WTC11 (cell line): ENCODE data around the gene COL16A1. TPM values are rescaled to one million over a fixed set of nuclear protein-coding genes. Genes with fewer than 3 reads are reported as not detected.

ENCODE experiments used
- ATAC-seq: fragments of 200-7000 bp; cut with Tn5 transposase; 2 replicates; pipeline ENCODE4 v1.10.0; 2021; ENCODE audit warnings: mild to moderate bottlenecking, moderate library complexity
- CTCF ChIA-PET: fragments of 300-600 bp; sonication (Branson Sonifier 250); formaldehyde crosslinking; loops from one replicate; lab custom pipeline; 2021; ENCODE audit warnings: antibody characterized with exemption; lab: Charles Lee
- POLR2A ChIA-PET: fragments of 350-600 bp; sonication (Branson Sonifier 250); formaldehyde crosslinking; loops from one replicate; lab custom pipeline; 2021; ENCODE audit warnings: antibody characterized with exemption; lab: Charles Lee
- DNase-seq: peaks from one replicate; pipeline ENCODE4 v3.0.0; 2021; ENCODE audit warnings: low spot score
- H3K27ac Mint-ChIP-seq: 2 replicates; pipeline ENCODE4 v1.8.0; 2021; ENCODE audit warnings: mixed read lengths
- H3K27me3 Mint-ChIP-seq: 2 replicates; pipeline ENCODE4 v1.8.0; 2021; ENCODE audit warnings: low read depth, mild to moderate bottlenecking, moderate library complexity, mixed read lengths
- H3K36me3 Mint-ChIP-seq: 2 replicates; pipeline ENCODE4 v1.8.0; 2021; ENCODE audit warnings: mixed read lengths
- H3K4me1 Mint-ChIP-seq: 2 replicates; pipeline ENCODE4 v1.8.0; 2022; ENCODE audit warnings: mixed read lengths
- H3K4me3 Mint-ChIP-seq: 2 replicates; pipeline ENCODE4 v1.8.0; 2021; ENCODE audit warnings: mild to moderate bottlenecking, moderate library complexity, mixed read lengths
- H3K9me3 Mint-ChIP-seq: 2 replicates; pipeline ENCODE4 v1.8.0; 2021; ENCODE audit warnings: mixed read lengths
- E2F4 ChIP-seq: sonication (generic); formaldehyde crosslinking; IDR thresholded peaks from 2 replicates; pipeline ENCODE4 v1.8.1; 2022; ENCODE audit warnings: low read depth, mild to moderate bottlenecking, moderate library complexity, missing genetic modification reagents, borderline replicate concordance
- ESRRA ChIP-seq: sonication (generic); formaldehyde crosslinking; IDR thresholded peaks from 2 replicates; pipeline ENCODE4 v1.8.1; 2022; ENCODE audit warnings: mild to moderate bottlenecking, missing genetic modification reagents, borderline replicate concordance
- ETV6 ChIP-seq: sonication (generic); formaldehyde crosslinking; IDR thresholded peaks from 2 replicates; pipeline ENCODE4 v1.8.1; 2022; ENCODE audit warnings: mild to moderate bottlenecking, missing genetic modification reagents
- FOXK1 ChIP-seq: sonication (generic); formaldehyde crosslinking; IDR thresholded peaks from 2 replicates; pipeline ENCODE4 v1.8.0; 2022; ENCODE audit warnings: mild to moderate bottlenecking, moderate library complexity, missing genetic modification reagents
- JAZF1 ChIP-seq: fragments of 250-450 bp; sonication (Bioruptor Pico); IDR thresholded peaks from 2 replicates; pipeline ENCODE4 v1.9.0; 2021; ENCODE audit warnings: moderate library complexity, mild to moderate bottlenecking, inconsistent platforms
- KAT7 ChIP-seq: sonication (generic); formaldehyde crosslinking; IDR thresholded peaks from 2 replicates; pipeline ENCODE4 v1.8.1; 2023; ENCODE audit warnings: missing genetic modification reagents, mild to moderate bottlenecking, borderline replicate concordance
- MYBL2 ChIP-seq: sonication (generic); formaldehyde crosslinking; IDR thresholded peaks from 2 replicates; pipeline ENCODE4 v1.8.1; 2023; ENCODE audit warnings: mild to moderate bottlenecking, moderate library complexity, missing genetic modification reagents
- NR1H2 ChIP-seq: sonication (generic); formaldehyde crosslinking; IDR thresholded peaks from 2 replicates; pipeline ENCODE4 v1.9.0; 2021; ENCODE audit warnings: mild to moderate bottlenecking, moderate library complexity, missing genetic modification reagents
- NR2C2 ChIP-seq: sonication (generic); formaldehyde crosslinking; IDR thresholded peaks from 2 replicates; pipeline ENCODE4 v1.8.0; 2022; ENCODE audit warnings: mild to moderate bottlenecking, missing genetic modification reagents
- OVOL2 ChIP-seq: fragments of 250-450 bp; sonication (Bioruptor Pico); IDR thresholded peaks from 2 replicates; pipeline ENCODE4 v1.9.0; 2021; ENCODE audit warnings: mild to moderate bottlenecking, borderline replicate concordance
- PREB ChIP-seq: sonication (generic); formaldehyde crosslinking; IDR thresholded peaks from 2 replicates; pipeline ENCODE4 v1.8.1; 2022; ENCODE audit warnings: mild to moderate bottlenecking, missing genetic modification reagents, moderate library complexity, borderline replicate concordance
- RORB ChIP-seq: fragments of 250-450 bp; sonication (Bioruptor Pico); IDR thresholded peaks from 2 replicates; pipeline ENCODE4 v1.9.0; 2021; ENCODE audit warnings: mild to moderate bottlenecking
- SP1 ChIP-seq: sonication (generic); formaldehyde crosslinking; conservative IDR thresholded peaks from 2 replicates; pipeline ENCODE4 v1.8.1; 2022; ENCODE audit warnings: missing genetic modification reagents
- TP53 ChIP-seq: sonication (generic); formaldehyde crosslinking; IDR thresholded peaks from 2 replicates; pipeline ENCODE4 v1.8.1; 2023; ENCODE audit warnings: mild to moderate bottlenecking, missing genetic modification reagents
- ZNF121 ChIP-seq: sonication (generic); formaldehyde crosslinking; IDR thresholded peaks from 2 replicates; pipeline ENCODE4 v1.8.0; 2023; ENCODE audit warnings: missing genetic modification reagents
- ZNF138 ChIP-seq: sonication (generic); formaldehyde crosslinking; conservative IDR thresholded peaks from 2 replicates; pipeline ENCODE4 v1.8.1; 2022; ENCODE audit warnings: mild to moderate bottlenecking, moderate library complexity, missing genetic modification reagents
- ZNF396 ChIP-seq: fragments of 250-450 bp; sonication (Bioruptor Pico); IDR thresholded peaks from 2 replicates; pipeline ENCODE4 v1.8.0; 2021; ENCODE audit warnings: mild to moderate bottlenecking, moderate library complexity, borderline replicate concordance
- ZNF512 ChIP-seq: sonication (generic); formaldehyde crosslinking; IDR thresholded peaks from 2 replicates; pipeline ENCODE4 v1.8.1; 2022; ENCODE audit warnings: missing genetic modification reagents, borderline replicate concordance
- ZSCAN18 ChIP-seq: fragments of 250-450 bp; sonication (Bioruptor Pico); IDR thresholded peaks from 2 replicates; pipeline ENCODE4 v2.1.2; 2022; ENCODE audit warnings: mild to moderate bottlenecking, moderate library complexity
- total RNA-seq: library from RNA; stranded (reverse); gene quantifications from 3 replicates; pipeline ENCODE4 v1.2.3, GENCODE V29; 2021
- TF ChIP-seq, protein P1 (sequence below): fragments of 250-450 bp; sonication (Bioruptor Pico); conservative IDR thresholded peaks from 2 replicates; pipeline ENCODE4 v1.9.0; 2021; ENCODE audit warnings: mild to moderate bottlenecking
- TF ChIP-seq, protein P2 (sequence below): sonication (generic); formaldehyde crosslinking; IDR thresholded peaks from 2 replicates; pipeline ENCODE4 v1.8.1; 2022; ENCODE audit warnings: mild to moderate bottlenecking, moderate library complexity, missing genetic modification reagents
- TF ChIP-seq, protein P3 (sequence below): sonication (generic); formaldehyde crosslinking; IDR thresholded peaks from 2 replicates; pipeline ENCODE4 v1.8.1; 2023; ENCODE audit warnings: mild to moderate bottlenecking, missing genetic modification reagents
- TF ChIP-seq, protein P4 (sequence below): sonication (generic); formaldehyde crosslinking; IDR thresholded peaks from 2 replicates; pipeline ENCODE4 v1.8.0; 2022; ENCODE audit warnings: mild to moderate bottlenecking, missing genetic modification reagents
- TF ChIP-seq, protein P5 (sequence below): sonication (generic); formaldehyde crosslinking; IDR thresholded peaks from 2 replicates; pipeline ENCODE4 v1.8.1; 2023; ENCODE audit warnings: mild to moderate bottlenecking, missing genetic modification reagents, moderate library complexity

The COL16A1 gene
- total RNA-seq, 1 experiment from 2014 or later: 8.8 TPM

DNA sequence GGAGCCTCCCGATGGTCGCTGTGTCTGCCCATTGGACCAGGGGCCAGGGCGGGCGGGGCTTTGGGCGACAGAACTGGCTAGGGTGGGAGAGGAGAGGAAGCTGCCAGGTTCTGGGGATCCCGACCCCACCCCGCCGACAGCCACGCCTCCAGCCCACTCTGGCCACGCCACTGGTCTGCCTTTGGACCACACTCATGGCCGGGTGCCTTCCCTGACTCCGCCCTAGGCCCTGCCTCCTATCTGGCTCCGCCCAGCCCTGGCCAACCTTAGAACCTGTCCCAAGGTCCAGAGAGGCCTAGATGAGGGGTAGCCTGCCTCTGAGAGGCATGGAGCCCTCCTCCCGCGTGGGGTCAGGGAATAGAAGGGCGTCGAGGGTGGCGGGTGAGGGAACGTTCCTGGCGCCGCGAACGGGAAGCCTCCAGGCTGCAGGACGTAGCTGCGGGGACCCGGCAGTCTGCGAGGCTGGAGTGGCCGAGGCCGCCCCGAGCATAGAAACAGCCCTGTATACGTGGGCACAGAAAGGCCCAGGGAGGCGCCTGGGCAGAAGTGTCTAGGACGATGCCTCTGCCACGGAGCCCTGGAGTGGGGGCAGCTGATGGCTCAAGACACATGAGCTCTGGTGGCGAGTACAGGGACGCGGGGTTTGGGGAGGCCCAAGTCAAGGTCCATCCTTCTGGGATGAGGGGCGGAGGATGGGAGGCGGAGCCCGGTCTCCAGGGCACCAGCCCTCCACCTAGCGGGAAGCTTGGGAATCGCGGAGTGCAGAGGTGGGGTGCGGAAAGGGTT is 11.5 kb upstream of the COL16A1 start:
- Mint-ChIP-seq H3K27me3 (peaks cover 4% of the 10 kb centered on the region), H3K4me3 (peak overlapping the region; percentile 92), H3K27ac (peak overlapping the region; percentile 98), H3K36me3 (no peaks in the 10 kb centered on the region), H3K9me3 (no peaks in the 10 kb centered on the region), H3K4me1 (peaks cover 22% of the 10 kb centered on the region)
- POLR2A ChIA-PET: interaction anchor here (1.2 to 2.5 kb wide), 5 partner anchors 11 to 74 kb away, joined by 4 to 15 read pairs (median 7); partner anchors contain the start of gene COL16A1
- DNase-seq (peak; percentile 99), ATAC-seq (peak; percentile 92)
- CTCF ChIA-PET: interaction anchor here (0.5 to 8.9 kb wide), 59 partner anchors 8 to 730 kb away, joined by 3 to 196 read pairs (median 4); partner anchors contain the start of genes ADGRB2, COL16A1, HCRTR1 and PEF1
- TF ChIP-seq RORB (CRISPR knock-in tag): no peak
- no peak for TF ChIP-seq FOXK1 (CRISPR knock-in tag)
- TF ChIP-seq OVOL2 (CRISPR knock-in tag): no peak
- TF ChIP-seq, protein P1, sequence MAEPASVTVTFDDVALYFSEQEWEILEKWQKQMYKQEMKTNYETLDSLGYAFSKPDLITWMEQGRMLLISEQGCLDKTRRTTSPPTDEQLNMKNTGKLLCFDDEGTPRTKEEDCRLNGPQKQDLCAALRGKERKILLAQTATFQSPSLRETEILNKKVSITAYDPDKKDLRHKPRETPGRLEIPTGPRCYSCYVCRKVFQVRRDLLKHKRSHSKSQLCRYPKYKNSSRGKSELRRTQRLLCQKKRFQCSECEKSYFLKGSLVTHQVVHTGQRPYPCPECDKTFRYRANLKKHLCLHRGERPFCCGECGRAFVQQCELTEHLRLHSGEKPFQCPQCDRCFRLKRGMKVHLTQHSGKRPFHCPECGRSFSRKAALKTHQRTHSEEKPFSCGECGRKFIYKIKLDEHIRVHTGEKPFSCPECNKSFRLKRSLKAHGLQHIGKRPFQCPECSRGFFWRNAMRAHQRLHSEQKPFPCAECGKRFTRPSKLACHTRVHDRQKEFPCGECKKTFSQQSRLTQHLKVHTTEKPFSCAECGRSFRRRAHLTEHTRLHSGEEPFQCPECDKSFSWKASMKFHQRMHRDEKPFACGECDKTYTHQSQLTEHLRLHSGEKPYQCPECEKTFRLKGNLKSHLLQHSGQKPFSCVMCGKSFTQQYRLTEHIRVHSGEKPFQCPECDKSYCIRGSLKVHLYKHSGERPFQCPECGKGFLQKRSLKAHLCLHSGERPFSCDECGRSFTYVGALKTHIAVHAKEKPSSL (CRISPR knock-in tag): no peak
- TF ChIP-seq PREB: no peak
- TF ChIP-seq MYBL2: no peak
- no peak for TF ChIP-seq NR1H2 (CRISPR knock-in tag)
- no peak for TF ChIP-seq TP53 (CRISPR knock-in tag)
- no peak for TF ChIP-seq ZNF138 (CRISPR knock-in tag)
- 0 out of 2 replicates have a peak, but pooled peaks have one; percentile 63 for TF ChIP-seq ESRRA
- TF ChIP-seq ZNF396 (CRISPR knock-in tag): no peak
- peak; percentile 71 for TF ChIP-seq SP1 (CRISPR knock-in tag)
- TF ChIP-seq NR2C2: no peak
- TF ChIP-seq E2F4 (CRISPR knock-in tag): no peak
- peak; percentile 68 for TF ChIP-seq ETV6 (CRISPR knock-in tag)
- no peak for TF ChIP-seq JAZF1 (CRISPR knock-in tag)
- TF ChIP-seq, protein P2, sequence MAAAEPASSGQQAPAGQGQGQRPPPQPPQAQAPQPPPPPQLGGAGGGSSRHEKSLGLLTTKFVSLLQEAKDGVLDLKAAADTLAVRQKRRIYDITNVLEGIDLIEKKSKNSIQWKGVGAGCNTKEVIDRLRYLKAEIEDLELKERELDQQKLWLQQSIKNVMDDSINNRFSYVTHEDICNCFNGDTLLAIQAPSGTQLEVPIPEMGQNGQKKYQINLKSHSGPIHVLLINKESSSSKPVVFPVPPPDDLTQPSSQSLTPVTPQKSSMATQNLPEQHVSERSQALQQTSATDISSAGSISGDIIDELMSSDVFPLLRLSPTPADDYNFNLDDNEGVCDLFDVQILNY: no peak
- TF ChIP-seq, protein P3, sequence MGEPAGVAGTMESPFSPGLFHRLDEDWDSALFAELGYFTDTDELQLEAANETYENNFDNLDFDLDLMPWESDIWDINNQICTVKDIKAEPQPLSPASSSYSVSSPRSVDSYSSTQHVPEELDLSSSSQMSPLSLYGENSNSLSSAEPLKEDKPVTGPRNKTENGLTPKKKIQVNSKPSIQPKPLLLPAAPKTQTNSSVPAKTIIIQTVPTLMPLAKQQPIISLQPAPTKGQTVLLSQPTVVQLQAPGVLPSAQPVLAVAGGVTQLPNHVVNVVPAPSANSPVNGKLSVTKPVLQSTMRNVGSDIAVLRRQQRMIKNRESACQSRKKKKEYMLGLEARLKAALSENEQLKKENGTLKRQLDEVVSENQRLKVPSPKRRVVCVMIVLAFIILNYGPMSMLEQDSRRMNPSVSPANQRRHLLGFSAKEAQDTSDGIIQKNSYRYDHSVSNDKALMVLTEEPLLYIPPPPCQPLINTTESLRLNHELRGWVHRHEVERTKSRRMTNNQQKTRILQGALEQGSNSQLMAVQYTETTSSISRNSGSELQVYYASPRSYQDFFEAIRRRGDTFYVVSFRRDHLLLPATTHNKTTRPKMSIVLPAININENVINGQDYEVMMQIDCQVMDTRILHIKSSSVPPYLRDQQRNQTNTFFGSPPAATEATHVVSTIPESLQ: no peak
- 0 out of 2 replicates have a peak, but pooled peaks have one; percentile 19 for TF ChIP-seq ZNF121 (CRISPR knock-in tag)
- TF ChIP-seq ZNF512 (CRISPR knock-in tag): no peak
- TF ChIP-seq, protein P4, sequence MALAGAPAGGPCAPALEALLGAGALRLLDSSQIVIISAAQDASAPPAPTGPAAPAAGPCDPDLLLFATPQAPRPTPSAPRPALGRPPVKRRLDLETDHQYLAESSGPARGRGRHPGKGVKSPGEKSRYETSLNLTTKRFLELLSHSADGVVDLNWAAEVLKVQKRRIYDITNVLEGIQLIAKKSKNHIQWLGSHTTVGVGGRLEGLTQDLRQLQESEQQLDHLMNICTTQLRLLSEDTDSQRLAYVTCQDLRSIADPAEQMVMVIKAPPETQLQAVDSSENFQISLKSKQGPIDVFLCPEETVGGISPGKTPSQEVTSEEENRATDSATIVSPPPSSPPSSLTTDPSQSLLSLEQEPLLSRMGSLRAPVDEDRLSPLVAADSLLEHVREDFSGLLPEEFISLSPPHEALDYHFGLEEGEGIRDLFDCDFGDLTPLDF (CRISPR knock-in tag): no peak
- TF ChIP-seq, protein P5, sequence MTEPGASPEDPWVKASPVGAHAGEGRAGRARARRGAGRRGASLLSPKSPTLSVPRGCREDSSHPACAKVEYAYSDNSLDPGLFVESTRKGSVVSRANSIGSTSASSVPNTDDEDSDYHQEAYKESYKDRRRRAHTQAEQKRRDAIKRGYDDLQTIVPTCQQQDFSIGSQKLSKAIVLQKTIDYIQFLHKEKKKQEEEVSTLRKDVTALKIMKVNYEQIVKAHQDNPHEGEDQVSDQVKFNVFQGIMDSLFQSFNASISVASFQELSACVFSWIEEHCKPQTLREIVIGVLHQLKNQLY (CRISPR knock-in tag): no peak
- no peak for TF ChIP-seq ZSCAN18 (CRISPR knock-in tag)
- TF ChIP-seq KAT7 (CRISPR knock-in tag): no peak
